Activated CD4-positive, alpha-beta memory T cell treated with anti-CD3 and anti-CD28 coated beads for 36 hours (primary cell): ENCODE results near the gene METTL9. TPM values are rescaled to one million over a fixed set of nuclear protein-coding genes. Genes with fewer than 3 reads are reported as not detected.
"Not testable (repeated sequence)": the region's sequence is repeated elsewhere in the genome, so short reads cannot be mapped to it uniquely, and the experiment has no call there.

Experiments
- CTCF ChIA-PET: fragments of 350-600 bp; sonication (Branson Sonifier 250); formaldehyde crosslinking; loops from one replicate; lab custom pipeline; 2021; ENCODE audit warnings: antibody characterized with exemption, inconsistent platforms; lab: Charles Lee
- POLR2A ChIA-PET: fragments of 350-600 bp; sonication (Branson Sonifier 250); formaldehyde crosslinking; loops from one replicate; lab custom pipeline; 2021; ENCODE audit warnings: antibody characterized with exemption; lab: Charles Lee
- DNase-seq: peaks from one replicate; pipeline ENCODE4 v3.0.0-alpha.2; 2020
- H3K27ac Mint-ChIP-seq: one replicate; pipeline ENCODE4 v1.8.0; 2021; ENCODE audit warnings: mixed read lengths
- H3K27me3 Mint-ChIP-seq: one replicate; pipeline ENCODE4 v1.8.0; 2021; ENCODE audit warnings: mixed read lengths
- H3K36me3 Mint-ChIP-seq: one replicate; pipeline ENCODE4 v1.8.0; 2021; ENCODE audit warnings: mixed read lengths
- H3K4me1 Mint-ChIP-seq: one replicate; pipeline ENCODE4 v1.8.0; 2021; ENCODE audit warnings: low read depth, mixed read lengths
- H3K4me3 Mint-ChIP-seq: one replicate; pipeline ENCODE4 v1.8.0; 2021; ENCODE audit warnings: mild to moderate bottlenecking, mixed read lengths
- H3K9me3 Mint-ChIP-seq: one replicate; pipeline ENCODE4 v1.8.0; 2021; ENCODE audit warnings: mixed read lengths
- intact Hi-C: fragments of 100-400 bp; cut with micrococcal nuclease; formaldehyde crosslinking; loops from one replicate; pipeline ENCODE4 v1.15.1; 2023
- total RNA-seq, 2 experiments: library from RNA; stranded (reverse); gene quantifications; one replicate each; pipeline ENCODE4 v1.2.3, GENCODE V29; 2021

The METTL9 gene
- total RNA-seq, 2 experiments from 2014 or later: 100 to 104 TPM

- H3K36me3 Mint-ChIP-seq, H3K27ac Mint-ChIP-seq, DNase-seq, H3K4me1 Mint-ChIP-seq, H3K9me3 Mint-ChIP-seq, H3K4me3 Mint-ChIP-seq, H3K27me3 Mint-ChIP-seq, intact Hi-C loops, POLR2A ChIA-PET: not testable (repeated sequence)
- CTCF ChIA-PET: interaction anchor here (1.0 kb wide), 1 partner anchor 131 kb away, joined by 3 read pairs; no protein-coding TSS in a partner anchor
Measured at GRCh38 chr16:21577487-21577886, 21.9 kb upstream of the METTL9 start.

DNA sequence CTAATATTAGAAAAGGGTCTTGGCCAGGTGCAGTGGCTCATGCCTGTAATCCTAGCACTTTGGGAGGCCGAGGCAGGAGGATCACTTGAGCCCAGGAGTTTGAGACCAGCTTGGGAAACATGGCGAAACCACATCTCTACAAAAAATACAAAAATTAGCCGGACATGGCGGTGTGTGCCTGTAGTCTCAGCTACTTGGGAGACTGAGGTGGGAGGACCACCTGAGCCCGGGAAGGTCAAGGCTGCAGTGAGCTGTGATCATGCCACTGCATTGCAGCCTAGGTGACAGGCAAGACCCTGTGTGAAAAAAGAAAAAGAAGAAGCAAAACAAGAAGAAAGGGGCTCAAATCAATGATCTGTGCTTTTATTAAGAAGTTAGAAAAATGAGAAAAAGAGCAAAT lies 21.1 kb upstream of the METTL9 start:
- CTCF ChIA-PET, intact Hi-C loops, H3K4me1 Mint-ChIP-seq, H3K36me3 Mint-ChIP-seq, H3K27ac Mint-ChIP-seq, H3K4me3 Mint-ChIP-seq, H3K27me3 Mint-ChIP-seq, POLR2A ChIA-PET, H3K9me3 Mint-ChIP-seq, DNase-seq: not testable (repeated sequence)

DNA sequence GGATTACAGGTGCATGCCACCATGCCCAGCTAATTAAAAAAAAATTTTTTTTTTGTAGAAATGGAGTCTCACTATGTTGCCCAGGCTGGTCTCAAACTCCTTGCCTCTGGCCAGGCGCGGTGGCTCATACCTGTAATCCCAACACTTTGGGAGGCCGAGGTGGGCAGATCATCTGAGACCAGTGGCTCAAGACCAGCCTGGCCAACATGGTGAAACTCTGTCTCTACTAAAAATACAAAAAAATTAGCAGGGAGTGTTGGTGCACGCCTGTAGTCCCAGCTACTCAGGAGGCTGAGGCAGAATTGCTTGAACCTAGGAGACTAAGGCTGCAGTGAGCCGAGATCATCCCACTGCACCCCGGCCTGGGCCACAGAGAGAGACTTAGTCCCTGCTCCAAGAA lies 19.2 kb upstream of the METTL9 start:
- H3K4me3 Mint-ChIP-seq, H3K27me3 Mint-ChIP-seq, H3K27ac Mint-ChIP-seq, DNase-seq, intact Hi-C loops, H3K36me3 Mint-ChIP-seq, H3K4me1 Mint-ChIP-seq, H3K9me3 Mint-ChIP-seq: not testable (repeated sequence)
- CTCF ChIA-PET: interaction anchor here (0.7 to 0.9 kb wide), 3 partner anchors 59 to 367 kb away, joined by 3 read pairs; no protein-coding TSS in a partner anchor
- POLR2A ChIA-PET: interaction anchor here (0.6 kb wide), 1 partner anchor 638 kb away, joined by 5 read pairs; no protein-coding TSS in a partner anchor

DNA sequence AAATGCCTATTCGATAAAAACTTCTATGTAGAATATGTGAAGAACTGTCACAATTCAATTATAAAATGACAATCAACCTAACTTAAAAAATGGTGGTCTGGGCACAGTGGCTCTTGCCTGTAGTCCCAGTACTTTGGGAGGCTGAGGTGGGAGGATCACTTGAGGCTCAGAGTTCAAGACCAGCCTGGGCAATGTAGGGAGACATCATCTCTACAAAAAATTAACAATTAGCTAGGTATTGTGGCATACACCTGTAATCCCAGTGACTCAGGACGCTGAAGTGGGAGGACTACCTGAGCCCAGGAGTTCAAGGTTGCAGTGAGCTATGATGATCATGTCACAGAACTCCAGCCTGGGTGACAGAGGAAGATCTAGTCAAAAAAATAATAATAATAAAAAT lies 18.6 kb upstream of the METTL9 start:
- Mint-ChIP-seq H3K27ac (no peak overlapping the region), H3K4me1 (peaks cover 2% of the 10 kb centered on the region), H3K4me3 (no peak overlapping the region), H3K36me3 (no peaks in the 10 kb centered on the region), H3K9me3 (no peaks in the 10 kb centered on the region), H3K27me3 (no peaks in the 10 kb centered on the region)
- no peak for DNase-seq
- CTCF ChIA-PET: interaction anchor here (0.9 to 4.4 kb wide), 3 partner anchors 57 to 127 kb away, joined by 4 to 41 read pairs (median 4); no protein-coding TSS in a partner anchor
- intact Hi-C loops: no loop called here
- POLR2A ChIA-PET: no interaction called here

- POLR2A ChIA-PET: no interaction called here
- Mint-ChIP-seq H3K36me3 (no peaks in the 10 kb centered on the region), H3K4me1 (peaks cover 2% of the 10 kb centered on the region), H3K9me3 (no peaks in the 10 kb centered on the region), H3K27ac (no peak overlapping the region), H3K4me3 (no peak overlapping the region), H3K27me3 (no peaks in the 10 kb centered on the region)
- no peak for DNase-seq
- CTCF ChIA-PET: interaction anchor here (0.6 to 4.4 kb wide), 16 partner anchors 16 to 405 kb away, joined by 3 to 41 read pairs (median 3); no protein-coding TSS in a partner anchor
- intact Hi-C loops: loop anchor here (1.0 to 2.0 kb wide), 2 partner anchors 60 to 123 kb away; no protein-coding TSS in a partner anchor
Measured at GRCh38 chr16:21584817-21585216, 14.6 kb upstream of the METTL9 start.

DNA sequence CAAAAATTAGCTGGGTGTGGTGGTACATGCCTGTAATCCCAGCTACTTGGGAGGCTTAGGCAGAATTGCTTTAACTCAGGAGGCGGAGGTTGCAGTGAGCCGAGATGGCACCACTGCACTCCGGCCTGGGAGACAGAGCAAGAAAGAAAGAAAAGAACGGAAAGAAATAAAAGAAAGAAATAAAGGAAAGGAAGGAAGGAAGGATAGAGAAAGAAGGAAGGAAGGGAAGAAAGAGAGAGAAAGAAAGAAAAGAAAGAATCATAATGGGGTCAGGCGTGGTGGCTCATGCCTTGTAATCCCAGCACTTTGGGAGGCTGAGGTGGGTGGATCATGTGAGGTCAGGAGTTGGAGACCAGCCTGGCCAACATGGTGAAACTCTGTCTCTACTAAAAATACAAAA lies 10.8 kb upstream of the METTL9 start:
- H3K4me1 Mint-ChIP-seq, H3K4me3 Mint-ChIP-seq, POLR2A ChIA-PET, DNase-seq, H3K27me3 Mint-ChIP-seq, intact Hi-C loops, H3K36me3 Mint-ChIP-seq, H3K27ac Mint-ChIP-seq, H3K9me3 Mint-ChIP-seq: not testable (repeated sequence)
- CTCF ChIA-PET: interaction anchor here (0.6 to 1.5 kb wide), 2 partner anchors 51 to 53 kb away, joined by 3 to 4 read pairs; no protein-coding TSS in a partner anchor

DNA sequence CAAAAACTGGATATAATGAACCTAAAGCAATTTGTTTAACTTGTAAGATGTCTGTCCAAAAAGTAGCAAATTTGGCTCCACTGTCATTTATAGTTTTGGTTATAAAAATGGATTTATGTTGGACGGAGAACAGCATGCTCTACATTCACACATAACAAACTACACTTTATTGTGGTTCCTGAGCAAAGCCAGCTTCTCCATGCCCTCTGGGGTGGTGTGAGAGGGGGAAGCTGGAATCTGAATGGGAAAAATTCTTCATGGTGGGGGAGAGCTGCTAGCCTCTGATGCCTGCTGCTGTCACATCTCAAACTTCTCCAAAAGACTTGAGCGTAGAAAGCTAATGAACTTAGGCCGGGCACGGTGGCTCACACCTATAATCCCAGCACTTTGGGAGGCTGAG lies 9.8 kb upstream of the METTL9 start:
- Mint-ChIP-seq H3K4me1 (no peaks in the 10 kb centered on the region), H3K9me3 (no peaks in the 10 kb centered on the region), H3K4me3 (no peak overlapping the region), H3K27ac (no peak overlapping the region), H3K36me3 (no peaks in the 10 kb centered on the region), H3K27me3 (no peaks in the 10 kb centered on the region)
- ChIA-PET CTCF (interaction anchor here (1.3 kb wide), 1 partner anchor 120 kb away, joined by 6 read pairs; no protein-coding TSS in a partner anchor), POLR2A (no interaction called here)
- intact Hi-C loops: no loop called here
- DNase-seq: no peak

- H3K27me3 Mint-ChIP-seq: no peaks in the 10 kb centered on the region
- ChIA-PET POLR2A (no interaction called here), CTCF (interaction anchor here (1.3 kb wide), 1 partner anchor 119 kb away, joined by 6 read pairs; no protein-coding TSS in a partner anchor)
- H3K36me3 Mint-ChIP-seq: no peaks in the 10 kb centered on the region
- H3K27ac Mint-ChIP-seq: no peak overlapping the region
- no peaks in the 10 kb centered on the region for H3K4me1 Mint-ChIP-seq
- DNase-seq: no peak
- intact Hi-C loops: no loop called here
- no peak overlapping the region for H3K4me3 Mint-ChIP-seq
- H3K9me3 Mint-ChIP-seq: no peaks in the 10 kb centered on the region
Measured at GRCh38 chr16:21590287-21590686, 9.1 kb upstream of the METTL9 start.

- ChIA-PET CTCF (no interaction called here), POLR2A (no interaction called here)
- Mint-ChIP-seq H3K4me1 (no peaks in the 10 kb centered on the region), H3K27ac (no peak overlapping the region), H3K36me3 (no peaks in the 10 kb centered on the region), H3K27me3 (no peaks in the 10 kb centered on the region), H3K9me3 (no peaks in the 10 kb centered on the region), H3K4me3 (no peak overlapping the region)
- DNase-seq: no peak
- intact Hi-C loops: no loop called here
Measured at GRCh38 chr16:21590796-21591195, 8.6 kb upstream of the METTL9 start.

DNA sequence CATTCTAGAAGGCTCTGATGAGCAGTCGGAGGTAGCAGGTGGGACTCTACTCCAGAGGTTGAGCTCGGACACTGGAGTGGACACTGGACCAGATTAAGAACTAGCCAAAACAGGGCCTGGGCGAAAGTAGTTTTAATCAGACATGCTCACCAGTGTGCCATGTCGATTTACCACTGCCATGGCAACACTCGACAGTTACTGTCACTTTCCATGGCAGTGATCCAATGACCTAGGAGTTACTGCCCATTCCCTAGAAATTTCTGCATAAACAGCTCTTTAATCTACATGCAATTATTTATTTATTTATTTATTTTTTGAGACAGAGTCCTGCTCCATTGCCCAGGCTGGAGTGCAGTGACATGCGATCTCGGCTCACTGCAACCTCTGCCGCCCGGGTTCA lies 7.2 kb upstream of the METTL9 start:
- no peak overlapping the region for H3K27ac Mint-ChIP-seq
- H3K4me3 Mint-ChIP-seq: no peak overlapping the region
- H3K9me3 Mint-ChIP-seq: no peaks in the 10 kb centered on the region
- ChIA-PET POLR2A (no interaction called here), CTCF (interaction anchor here (1.3 to 2.0 kb wide), 2 partner anchors 65 to 117 kb away, joined by 4 to 5 read pairs; no protein-coding TSS in a partner anchor)
- no peaks in the 10 kb centered on the region for H3K36me3 Mint-ChIP-seq
- H3K4me1 Mint-ChIP-seq: peaks cover 3% of the 10 kb centered on the region
- DNase-seq: no peak
- intact Hi-C loops: no loop called here
- H3K27me3 Mint-ChIP-seq: no peaks in the 10 kb centered on the region

DNA sequence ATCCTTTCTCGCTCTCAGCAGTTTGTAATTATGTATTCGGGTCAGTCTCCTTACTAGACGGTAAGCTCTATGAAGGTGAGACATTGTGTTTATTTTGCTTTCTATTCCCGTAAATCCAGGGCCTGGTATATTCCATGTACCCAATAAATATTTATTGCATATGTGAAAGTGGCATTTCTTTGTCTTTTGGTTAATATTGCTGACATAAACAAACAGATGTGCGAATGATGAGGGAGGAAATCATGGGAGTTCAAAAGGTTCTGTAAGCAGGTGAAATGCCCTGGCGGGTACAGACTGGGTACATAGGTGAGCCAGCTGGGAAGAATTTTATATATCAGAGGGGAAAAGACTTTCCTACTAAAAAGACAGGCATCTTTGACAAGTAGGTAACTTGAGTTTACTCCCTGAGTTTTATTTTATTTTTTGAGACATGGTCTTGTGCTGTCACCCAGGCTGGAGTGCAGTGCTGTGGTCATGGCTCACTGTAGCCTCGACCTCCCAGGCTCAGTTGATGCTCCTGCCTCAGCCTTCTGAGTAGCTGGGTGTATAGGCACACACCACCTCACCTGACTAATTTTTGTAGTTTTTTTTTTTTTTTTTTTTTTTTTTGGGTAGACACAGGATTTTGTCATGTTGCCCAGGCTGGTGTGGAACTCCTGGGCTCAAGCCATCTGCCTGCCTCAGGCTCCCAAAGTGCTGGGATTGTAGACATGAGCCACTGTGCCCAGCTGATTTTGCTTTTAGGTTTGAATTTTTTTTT lies 5.7 kb upstream of the METTL9 start:
- intact Hi-C loops: no loop called here
- H3K36me3 Mint-ChIP-seq: no peaks in the 10 kb centered on the region
- no peaks in the 10 kb centered on the region for H3K27me3 Mint-ChIP-seq

DNA sequence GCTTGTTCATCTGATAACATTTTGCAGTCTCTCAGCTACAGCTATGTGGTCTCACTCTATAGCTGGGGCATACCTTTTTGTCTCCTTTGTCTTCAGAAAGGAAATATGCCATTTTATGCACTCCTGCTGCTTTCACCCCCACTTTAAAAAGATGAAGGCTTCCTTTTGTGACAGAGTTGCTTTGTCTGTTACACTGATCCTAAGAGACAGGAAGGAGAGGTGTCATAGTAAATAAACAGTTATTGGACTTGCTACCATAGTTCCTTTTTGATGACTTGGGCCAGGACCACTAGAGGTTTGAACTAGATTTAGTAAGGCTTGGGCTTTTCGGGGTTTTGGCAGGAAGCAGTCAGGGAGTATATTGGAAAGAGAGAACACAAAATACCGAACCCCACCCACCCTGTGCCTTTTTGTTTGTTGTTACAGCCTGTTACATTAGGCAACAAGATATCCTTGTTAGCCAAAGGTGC lies 1.8 kb upstream of the METTL9 start:
- DNase-seq: no peak
- H3K27ac Mint-ChIP-seq: peak overlapping the region; percentile 44

More for the DNA sequence above, 5.7 kb upstream of the METTL9 start:
- no peaks in the 10 kb centered on the region for H3K9me3 Mint-ChIP-seq
- H3K4me3 Mint-ChIP-seq: no peak overlapping the region
- DNase-seq: no peak
- peaks cover 15% of the 10 kb centered on the region for H3K4me1 Mint-ChIP-seq
- ChIA-PET POLR2A (no interaction called here), CTCF (no interaction called here)
- no peak overlapping the region for H3K27ac Mint-ChIP-seq

More for the DNA sequence above, 1.8 kb upstream of the METTL9 start:
- peak overlapping the region; percentile 69 for H3K4me3 Mint-ChIP-seq
- no peaks in the 10 kb centered on the region for H3K36me3 Mint-ChIP-seq
- CTCF ChIA-PET: interaction anchor here (0.5 to 2.6 kb wide), 5 partner anchors 14 to 543 kb away, joined by 3 to 7 read pairs (median 6); no protein-coding TSS in a partner anchor
- intact Hi-C loops: loop anchor here (5.0 kb wide), 1 partner anchor 595 kb away; no protein-coding TSS in a partner anchor
- H3K4me1 Mint-ChIP-seq: peaks cover 38% of the 10 kb centered on the region
- POLR2A ChIA-PET: interaction anchor here (1.3 to 1.6 kb wide), 2 partner anchors 14 to 48 kb away, joined by 3 to 4 read pairs; no protein-coding TSS in a partner anchor
- no peaks in the 10 kb centered on the region for H3K27me3 Mint-ChIP-seq
- H3K9me3 Mint-ChIP-seq: no peaks in the 10 kb centered on the region
